IMR-90 (cell line): ENCODE results near the gene TERB1. TPM values are rescaled to one million over a fixed set of nuclear protein-coding genes. Genes with fewer than 3 reads are reported as not detected.

Source experiments
- ATAC-seq: fragments of 200-7000 bp; cut with Tn5 transposase; 2 replicates; pipeline ENCODE4 v1.9.1; 2020; ENCODE audit warnings: low read depth, mild to moderate bottlenecking, moderate library complexity
- BruUV-seq: library from RNA; stranded (reverse); fragments of 400-500 nt; replicated peaks from 2 replicates; lab custom pipeline; 2021; lab: Mats Ljungman, UMichigan
- CTCF ChIA-PET: fragments of 300-600 bp; formaldehyde crosslinking; extraction: SDS; loops from one replicate; lab custom pipeline; 2021; ENCODE audit warnings: antibody characterized with exemption; lab: Yijun Ruan, JAX
- POLR2A ChIA-PET: fragments of 300-600 bp; sonication (Branson Sonifier 250); formaldehyde crosslinking; loops from one replicate; lab custom pipeline; 2022; ENCODE audit warnings: antibody characterized with exemption; ENCODE audit not compliant: unreplicated experiment; lab: Charles Lee
- DNase-seq: peaks from one replicate; pipeline ENCODE4 v3.0.0; 2013
- H2AFZ ChIP-seq: replicated peaks from 2 replicates; pipeline ENCODE3; 2013; ENCODE audit warnings: low read length, mild to moderate bottlenecking; ENCODE audit not compliant: poor library complexity
- H2AK5ac ChIP-seq: 2 replicates; pipeline ENCODE4 v1.6.1; 2013; ENCODE audit warnings: low read depth, low read length, inconsistent platforms
- H2AK9ac ChIP-seq: replicated peaks from 2 replicates; pipeline ENCODE3; 2013; ENCODE audit warnings: mild to moderate bottlenecking, low read depth, low read length, moderate library complexity; ENCODE audit not compliant: poor library complexity
- H2BK120ac ChIP-seq: 2 replicates; pipeline ENCODE4 v1.6.1; 2013; ENCODE audit warnings: low read depth, low read length, inconsistent platforms
- H2BK15ac ChIP-seq: 3 replicates; pipeline ENCODE4 v1.6.1; 2013; ENCODE audit warnings: low read depth, low read length, inconsistent platforms
- H2BK20ac ChIP-seq: 2 replicates; pipeline ENCODE4 v1.6.1; 2013; ENCODE audit warnings: low read depth, mild to moderate bottlenecking, inconsistent platforms, low read length, moderate library complexity
- H2BK5ac ChIP-seq: 2 replicates; pipeline ENCODE4 v1.6.1; 2013; ENCODE audit warnings: mild to moderate bottlenecking, low read depth, low read length, inconsistent platforms; ENCODE audit not compliant: poor library complexity, severe bottlenecking
- H3K14ac ChIP-seq: replicated peaks from 2 replicates; pipeline ENCODE4 v1.6.1; 2013; ENCODE audit warnings: low read depth, low read length, inconsistent platforms
- H3K18ac ChIP-seq: 2 replicates; pipeline ENCODE4 v1.6.1; 2013; ENCODE audit warnings: low read depth, low read length, control low read depth
- H3K23ac ChIP-seq: 2 replicates; pipeline ENCODE4 v1.6.1; 2013; ENCODE audit warnings: low read depth, low read length, inconsistent platforms
- H3K27ac ChIP-seq: 2 replicates; pipeline ENCODE4 v1.5.1; 2013; ENCODE audit warnings: mild to moderate bottlenecking, control low read depth, low read length; ENCODE audit not compliant: insufficient read depth
- H3K27me3 ChIP-seq: 2 replicates; pipeline ENCODE4 v1.6.1; 2013; ENCODE audit warnings: low read length; ENCODE audit not compliant: control insufficient read depth, insufficient read depth
- H3K36me3 ChIP-seq: 2 replicates; pipeline ENCODE4 v1.6.1; 2013; ENCODE audit warnings: low read length, mixed read lengths; ENCODE audit not compliant: control insufficient read depth, insufficient read depth
- H3K4ac ChIP-seq: 2 replicates; pipeline ENCODE4 v1.6.1; 2013; ENCODE audit warnings: low read depth, low read length, inconsistent platforms
- H3K4me1 ChIP-seq: 2 replicates; pipeline ENCODE4 v1.6.1; 2013; ENCODE audit warnings: low read length, mixed read lengths; ENCODE audit not compliant: control insufficient read depth, insufficient read depth
- H3K4me2 ChIP-seq: 2 replicates; pipeline ENCODE4 v1.6.1; 2013; ENCODE audit warnings: low read depth, mild to moderate bottlenecking, control low read depth, low read length, moderate library complexity
- H3K4me3 ChIP-seq: 2 replicates; pipeline ENCODE4 v1.5.1; 2013; ENCODE audit warnings: low read depth, mild to moderate bottlenecking, control low read depth, low read length, moderate library complexity; ENCODE audit not compliant: insufficient read depth
- H3K56ac ChIP-seq: 2 replicates; pipeline ENCODE4 v1.6.1; 2013; ENCODE audit warnings: low read length, inconsistent platforms; ENCODE audit not compliant: insufficient read depth; ENCODE audit errors: extremely low read depth
- H3K79me1 ChIP-seq, 2 experiments: 2 replicates each; pipeline ENCODE4 v1.6.1; 2013; ENCODE audit warnings: low read length in 2 of 2, inconsistent platforms in 1 of 2, low read depth in 1 of 2
- H3K9ac ChIP-seq: 2 replicates; pipeline ENCODE4 v1.6.1; 2013; ENCODE audit warnings: low read depth, low read length, control low read depth
- H3K9me1 ChIP-seq: 2 replicates; pipeline ENCODE4 v1.6.1; 2013; ENCODE audit warnings: low read length, inconsistent platforms; ENCODE audit not compliant: insufficient read depth
- H3K9me3 ChIP-seq: 2 replicates; pipeline ENCODE4 v1.6.1; 2013; ENCODE audit warnings: low read length; ENCODE audit not compliant: control insufficient read depth, insufficient read depth
- H4K20me1 ChIP-seq: 2 replicates; pipeline ENCODE4 v1.6.1; 2013; ENCODE audit warnings: low read length, inconsistent platforms; ENCODE audit not compliant: insufficient read depth
- H4K5ac ChIP-seq: 2 replicates; pipeline ENCODE4 v1.6.1; 2013; ENCODE audit warnings: mild to moderate bottlenecking, low read depth, low read length, control low read depth
- H4K8ac ChIP-seq, 2 experiments: 2 replicates each; pipeline ENCODE4 v1.6.1; 2013; ENCODE audit warnings: low read depth in 2 of 2, low read length in 2 of 2, control low read depth in 1 of 2, inconsistent platforms in 1 of 2
- H4K91ac ChIP-seq: 2 replicates; pipeline ENCODE4 v1.6.1; 2013; ENCODE audit warnings: low read depth, low read length, inconsistent platforms; ENCODE audit not compliant: insufficient read depth
- BHLHE40 ChIP-seq: fragments of 150-350 bp; IDR thresholded peaks from 2 replicates; pipeline ENCODE4 v1.6.1; 2016; ENCODE audit warnings: mild to moderate bottlenecking, low read depth, low read length
- CEBPB ChIP-seq: IDR thresholded peaks from 2 replicates; pipeline ENCODE4 v1.6.1; 2012; ENCODE audit warnings: low read depth, low read length, improper control_type of control experiment
- CHD1 ChIP-seq: IDR thresholded peaks from 2 replicates; pipeline ENCODE4 v1.6.1; 2012; ENCODE audit warnings: low read depth, low read length, improper control_type of control experiment
- ELK1 ChIP-seq: fragments of 150-350 bp; IDR thresholded peaks from 2 replicates; pipeline ENCODE4 v1.6.1; 2016; ENCODE audit warnings: low read depth, mild to moderate bottlenecking, low read length, moderate library complexity, borderline replicate concordance
- FOS ChIP-seq: fragments of 150-350 bp; IDR thresholded peaks from 2 replicates; pipeline ENCODE4 v1.6.1; 2016; ENCODE audit warnings: low read depth, low read length
- MAFK ChIP-seq: IDR thresholded peaks from 2 replicates; pipeline ENCODE4 v1.6.1; 2012; ENCODE audit warnings: low read depth, low read length, improper control_type of control experiment
- MAZ ChIP-seq: IDR thresholded peaks from 2 replicates; pipeline ENCODE4 v1.6.1; 2012; ENCODE audit warnings: low read depth, mild to moderate bottlenecking, low read length, improper control_type of control experiment, moderate library complexity, borderline replicate concordance
- MXI1 ChIP-seq: IDR thresholded peaks from 2 replicates; pipeline ENCODE4 v1.6.1; 2012; ENCODE audit warnings: low read depth, mild to moderate bottlenecking, low read length, moderate library complexity, borderline replicate concordance
- NFE2L2 ChIP-seq: fragments of 150-350 bp; IDR thresholded peaks from 2 replicates; pipeline ENCODE4 v1.6.1; 2016; ENCODE audit warnings: low read depth, mild to moderate bottlenecking, low read length
- RFX5 ChIP-seq: IDR thresholded peaks from 2 replicates; pipeline ENCODE4 v1.8.0; 2012; ENCODE audit warnings: low read depth, mild to moderate bottlenecking, low read length, moderate library complexity
- SMC3 ChIP-seq: fragments of 150-350 bp; IDR thresholded peaks from 2 replicates; pipeline ENCODE4 v1.6.1; 2016; ENCODE audit warnings: low read depth, mild to moderate bottlenecking, antibody characterized with exemption, low read length, moderate library complexity
- WGBS, 2 experiments: methylation state at CpG; one replicate each; pipeline versions ENCODE4 v1.1.5 to v1.1.7; 2013; ENCODE audit warnings: missing lambda C conversion rate in 2 of 2; ENCODE audit not compliant: insufficient read length in 1 of 2; ENCODE audit errors: extremely low coverage in 2 of 2; 5-methylcytosine and 5-hydroxymethylcytosine counted together
- dilution Hi-C: fragments of 300-500 bp; cut with HindIII; formaldehyde crosslinking; loops from one replicate; pipeline ENCODE4 v1.14.3; 2018; ENCODE audit warnings: low sequenced_read_pairs; ENCODE audit not compliant: unreplicated experiment
- in situ Hi-C: fragments of 300-500 bp; cut with MboI; formaldehyde crosslinking; loops from 3 replicates; pipeline ENCODE4 v1.14.3; 2019; ENCODE audit warnings: low sequenced_read_pairs, inconsistent platforms, mixed read lengths
- intact Hi-C: fragments of 100-400 bp; cut with micrococcal nuclease; formaldehyde crosslinking; loops from 2 replicates; pipeline ENCODE4 v1.10.0; 2022
- polyA plus RNA-seq, 3 experiments: library from polyadenylated mRNA; depleted of rRNA; stranded (reverse); fragments of >200 nt; gene quantifications; 2 replicates each; pipeline ENCODE4 v1.2.3, GENCODE V29; 2012; ENCODE audit warnings: low replicate concordance in 1 of 3
- total RNA-seq: library from RNA; depleted of rRNA; stranded (reverse); fragments of >200 nt; gene quantifications from 2 replicates; pipeline ENCODE4 v1.2.3, GENCODE V29; 2012

The TERB1 gene
- total and polyA plus RNA-seq, 2 of the 4 experiments (the other 2 are of a cell fraction): not detected

GRCh38 chr16:66802159-66802558 lies 775 bp upstream of the TERB1 start:
- H3K9me3 ChIP-seq: no peaks in the 10 kb centered on the region
- H3K4me2 ChIP-seq: no peak overlapping the region
- H3K18ac ChIP-seq: no peak overlapping the region
- DNase-seq: no peak
- H3K4ac ChIP-seq: no peak overlapping the region
- H3K36me3 ChIP-seq: peaks cover 23% of the 10 kb centered on the region
- no peak overlapping the region for H3K56ac ChIP-seq
- H2BK5ac ChIP-seq: no peak overlapping the region
- H4K5ac ChIP-seq: no peak overlapping the region
- ATAC-seq: no peak
- POLR2A ChIA-PET: no interaction called here
- no peak overlapping the region for H2AK5ac ChIP-seq
- no peak overlapping the region for H2AFZ ChIP-seq
- H3K4me3 ChIP-seq: no peak overlapping the region
- H4K91ac ChIP-seq: no peak overlapping the region
- intact Hi-C loops (no loop called here), dilution Hi-C loops (no loop called here), in situ Hi-C loops (no loop called here)
- H3K79me1 ChIP-seq: no peaks in the 10 kb centered on the region
- H3K23ac ChIP-seq: no peak overlapping the region
- H3K4me1 ChIP-seq: no peaks in the 10 kb centered on the region
- H3K14ac ChIP-seq: no peak overlapping the region
- H3K9me1 ChIP-seq: no peaks in the 10 kb centered on the region
- no peak overlapping the region for H3K27ac ChIP-seq
- H2BK15ac ChIP-seq: no peak overlapping the region
- 89% methylated on average over 3 of the region's 5 CpGs; no CpG with 5 or more reads in 1 of the 2 experiments for WGBS, 2 experiments
- TF ChIP-seq ELK1 (no peak), SMC3 (no peak), FOS (no peak), NFE2L2 (no peak), CEBPB (no peak), BHLHE40 (no peak), MXI1 (no peak), MAFK (no peak), CHD1 (no peak), MAZ (no peak), RFX5 (no peak)
- H4K8ac ChIP-seq: no peak overlapping the region
- no peak overlapping the region for H2AK9ac ChIP-seq
- H3K27me3 ChIP-seq: no peaks in the 10 kb centered on the region
- no TSS peak for BruUV-seq
- no peak overlapping the region for H3K9ac ChIP-seq
- H2BK120ac ChIP-seq: no peak overlapping the region
- H2BK20ac ChIP-seq: no peak overlapping the region
- H4K20me1 ChIP-seq: no peaks in the 10 kb centered on the region; the same call in 1 of the 2 replicates
- CTCF ChIA-PET: interaction anchor here (0.9 kb wide), 1 partner anchor 28 kb away, joined by 5 read pairs; the partner anchor contains the start of gene NAE1
